VCaP (cell line): ENCODE data around the gene ALOX15.

Source experiments
- H3K27ac ChIP-seq: fragments of 450-650 bp; 2 replicates; pipeline ENCODE4 v1.5.1; 2017
- CTCF ChIP-seq: fragments of 450-650 bp; conservative IDR thresholded peaks from 2 replicates; pipeline ENCODE4 v1.5.1; 2017; ENCODE audit warnings: mild to moderate bottlenecking, moderate library complexity

Gene ALOX15

DNA sequence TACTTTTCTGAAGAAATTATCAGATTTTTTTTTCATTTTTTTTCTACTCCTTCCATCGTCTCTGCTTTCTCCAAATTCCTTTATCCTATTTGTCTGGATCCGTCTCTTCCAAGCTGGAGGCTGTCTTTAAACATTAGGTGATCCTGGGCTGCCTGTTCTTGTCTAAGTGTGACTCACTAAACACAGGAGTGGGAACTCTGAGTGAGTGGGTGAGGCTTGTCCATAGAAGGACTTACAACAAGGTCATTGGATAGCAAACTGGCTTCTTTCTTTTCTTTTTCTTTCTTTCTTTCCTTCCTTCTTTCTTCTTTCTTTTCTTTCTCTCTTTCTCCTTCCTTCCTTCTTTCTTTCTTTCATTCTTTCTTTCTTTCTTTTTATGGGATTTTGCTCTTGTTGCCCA, 18.2 kb downstream of the ALOX15 start:
- no peak overlapping the region for H3K27ac ChIP-seq
- no peak for TF ChIP-seq CTCF

GRCh38 chr17:4622375-4622774, 19.1 kb downstream of the ALOX15 start:
- H3K27ac ChIP-seq: no peak overlapping the region
- TF ChIP-seq CTCF: no peak

- TF ChIP-seq CTCF: no peak
- H3K27ac ChIP-seq: no peak overlapping the region
Measured at GRCh38 chr17:4620531-4621101, 20.9 kb downstream of the ALOX15 start.

GRCh38 chr17:4617590-4618351, 23.7 kb downstream of the ALOX15 start:
- TF ChIP-seq CTCF: no peak
- H3K27ac ChIP-seq: no peak overlapping the region

- H3K27ac ChIP-seq: no peak overlapping the region
- TF ChIP-seq CTCF: no peak
Measured at GRCh38 chr17:4617090-4617489, 24.4 kb downstream of the ALOX15 start.

DNA sequence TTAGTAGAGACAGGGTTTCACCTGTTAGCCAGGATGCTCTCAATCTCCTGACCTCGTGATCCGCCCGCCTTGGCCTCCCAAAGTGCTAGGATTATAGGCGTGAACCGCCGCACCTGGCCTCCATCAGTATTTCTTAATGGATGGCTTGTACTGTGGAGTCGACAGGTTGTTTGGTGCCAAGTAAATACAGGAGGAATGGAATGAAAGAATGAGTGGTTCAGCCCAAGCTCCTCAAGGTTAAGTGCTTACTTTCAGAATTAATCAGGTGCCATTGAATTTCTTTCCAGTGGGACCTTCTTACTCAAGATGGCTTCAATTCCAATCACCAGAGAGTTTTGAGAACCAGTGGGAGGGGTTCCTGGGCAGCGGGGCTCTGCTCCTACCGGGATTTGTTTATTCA, 25.0 kb downstream of the ALOX15 start:
- H3K27ac ChIP-seq: no peak overlapping the region
- no peak for TF ChIP-seq CTCF

DNA sequence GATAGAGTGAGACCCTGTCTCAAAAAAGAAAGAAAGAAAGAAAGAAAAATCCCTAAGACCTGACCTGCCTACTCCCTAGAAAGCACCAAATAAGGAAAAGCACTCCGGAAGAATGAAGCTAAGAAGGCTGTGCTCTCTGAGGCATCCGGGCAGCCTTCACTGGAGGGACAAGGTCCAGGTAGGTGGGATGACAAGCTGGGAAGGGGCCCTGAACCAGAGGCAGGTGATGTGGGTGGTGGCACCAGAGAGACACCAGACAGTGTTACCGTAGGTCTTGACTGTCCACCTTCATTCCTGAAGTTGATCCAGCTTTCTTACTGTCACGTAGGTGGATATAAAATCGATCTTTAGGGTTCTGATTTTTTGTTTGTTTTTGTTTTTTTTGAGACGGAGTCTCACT, 30.8 kb downstream of the ALOX15 start:
- no peak for TF ChIP-seq CTCF
- H3K27ac ChIP-seq: no peak overlapping the region
